ENCODE data around the gene SPON1.

Gene SPON1

GRCh38 chr11:14132312-14132711 lies 169.8 kb downstream of the SPON1 start:
- DNase-seq = no peak
- Histone ChIP-seq H3K27me3 (replicated peaks; ENCODE audit: insufficient read depth, low read length) (no peaks in the 10 kb centered on the region), H3K79me2 (ENCODE audit: low read length) (no peaks in the 10 kb centered on the region), H3K9me3 (replicated peaks; ENCODE audit: insufficient read depth, low read length) (no peaks in the 10 kb centered on the region), H3K36me3 (replicated peaks; ENCODE audit: insufficient read depth, low read length) (no peaks in the 10 kb centered on the region), H3K4me2 (ENCODE audit: low read depth, low read length) (no peak overlapping the region), H3K4me3 (ENCODE audit: low read length) (no peak overlapping the region), H4K20me1 (ENCODE audit: insufficient read depth, low read length) (no peaks in the 10 kb centered on the region), H3K9ac (ENCODE audit: low read length) (no peak overlapping the region), H3K27ac (ENCODE audit: low read length) (no peak overlapping the region), H3F3A (ENCODE audit: insufficient read depth, low read length) (no peaks in the 10 kb centered on the region), H2AFZ (ENCODE audit: low read length) (no peak overlapping the region), H3K4me1 (ENCODE audit: low read length) (no peaks in the 10 kb centered on the region), H3K9me2 (replicated peaks; ENCODE audit: insufficient read depth, low read length) (no peaks in the 10 kb centered on the region)
- no peak for TF ChIP-seq EZH2phosphoT487 (IDR thresholded peaks at IDR 0.05; ENCODE audit: low read length)
- no peak for TF ChIP-seq CTCF (IDR thresholded peaks at IDR 0.05; ENCODE audit: low read length)
- no peak for TF ChIP-seq EZH2 (optimal IDR thresholded peaks at IDR 0.05; ENCODE audit: low read depth, low read length)

GRCh38 chr11:14133381-14133780 lies 170.9 kb downstream of the SPON1 start:
- Histone ChIP-seq H3K36me3 (replicated peaks; ENCODE audit: insufficient read depth, low read length) (no peaks in the 10 kb centered on the region), H3K27me3 (replicated peaks; ENCODE audit: insufficient read depth, low read length) (no peaks in the 10 kb centered on the region)
- TF ChIP-seq EZH2 (optimal IDR thresholded peaks at IDR 0.05; ENCODE audit: low read depth, low read length) = no peak
- TF ChIP-seq EZH2phosphoT487 (IDR thresholded peaks at IDR 0.05; ENCODE audit: low read length) = no peak
- no peak for TF ChIP-seq CTCF (IDR thresholded peaks at IDR 0.05; ENCODE audit: low read length)

GRCh38 chr11:14136561-14136960 lies 174.0 kb downstream of the SPON1 start:
- no peaks in the 10 kb centered on the region for H3K36me3 ChIP-seq (replicated peaks; ENCODE audit: insufficient read depth, low read length)
- TF ChIP-seq CTCF (IDR thresholded peaks at IDR 0.05; ENCODE audit: low read length) (no peak), EZH2phosphoT487 (IDR thresholded peaks at IDR 0.05; ENCODE audit: low read length) (no peak), EZH2 (optimal IDR thresholded peaks at IDR 0.05; ENCODE audit: low read depth, low read length) (no peak)
- no peak overlapping the region for H3K27ac ChIP-seq (ENCODE audit: low read length)
- H3K4me2 ChIP-seq (ENCODE audit: low read depth, low read length) = no peak overlapping the region
- H3K4me1 ChIP-seq (ENCODE audit: low read length) = no peaks in the 10 kb centered on the region
- H3K27me3 ChIP-seq (replicated peaks; ENCODE audit: insufficient read depth, low read length) = no peaks in the 10 kb centered on the region
- H3K79me2 ChIP-seq (ENCODE audit: low read length) = no peaks in the 10 kb centered on the region
- no peak overlapping the region for H3K4me3 ChIP-seq (ENCODE audit: low read length)
- H3K9me2 ChIP-seq (replicated peaks; ENCODE audit: insufficient read depth, low read length) = no peaks in the 10 kb centered on the region
- no peaks in the 10 kb centered on the region for H3K9me3 ChIP-seq (replicated peaks; ENCODE audit: insufficient read depth, low read length)
- no peak overlapping the region for H2AFZ ChIP-seq (ENCODE audit: low read length)
- H3K9ac ChIP-seq (ENCODE audit: low read length) = no peak overlapping the region
- no peaks in the 10 kb centered on the region for H3F3A ChIP-seq (ENCODE audit: insufficient read depth, low read length)
- no peaks in the 10 kb centered on the region for H4K20me1 ChIP-seq (ENCODE audit: insufficient read depth, low read length)
- DNase-seq = no peak

More at GRCh38 chr11:14133381-14133780, 170.9 kb downstream of the SPON1 start:
- H3K79me2 ChIP-seq (ENCODE audit: low read length) = no peaks in the 10 kb centered on the region
- H3K4me2 ChIP-seq (ENCODE audit: low read depth, low read length) = no peak overlapping the region
- no peak overlapping the region for H3K4me3 ChIP-seq (ENCODE audit: low read length)
- no peak overlapping the region for H3K9ac ChIP-seq (ENCODE audit: low read length)
- H3F3A ChIP-seq (ENCODE audit: insufficient read depth, low read length) = no peaks in the 10 kb centered on the region
- H4K20me1 ChIP-seq (ENCODE audit: insufficient read depth, low read length) = no peaks in the 10 kb centered on the region
- no peak for DNase-seq
- no peak overlapping the region for H2AFZ ChIP-seq (ENCODE audit: low read length)
- H3K27ac ChIP-seq (ENCODE audit: low read length) = no peak overlapping the region
- no peaks in the 10 kb centered on the region for H3K9me2 ChIP-seq (replicated peaks; ENCODE audit: insufficient read depth, low read length)
- H3K4me1 ChIP-seq (ENCODE audit: low read length) = no peaks in the 10 kb centered on the region
- no peaks in the 10 kb centered on the region for H3K9me3 ChIP-seq (replicated peaks; ENCODE audit: insufficient read depth, low read length)
